T-helper 17 cell (primary cell): Measurements from ENCODE around the gene SNAP25. TPM values are rescaled to one million over a fixed set of nuclear protein-coding genes. Genes with fewer than 3 reads are reported as not detected.

Experiments
- ATAC-seq: fragments of 150-1000 bp; cut with Tn5 transposase; 2 replicates; pipeline ENCODE4 v1.10.0; 2021; ENCODE audit warnings: mild to moderate bottlenecking, moderate library complexity
- DNase-seq, 3 donors: peaks; one replicate each; pipeline versions ENCODE4 v3.0.0 to v3.0.0-alpha.2; 2020 to 2021
- H3K9me3 ChIP-seq: one replicate; pipeline ENCODE4 v1.7.0; 2013; ENCODE audit warnings: low read length, mild to moderate bottlenecking; ENCODE audit not compliant: control insufficient read depth, poor library complexity, severe bottlenecking
- H3K27ac Mint-ChIP-seq: one replicate; pipeline ENCODE4 v1.8.0; 2022; ENCODE audit warnings: mild to moderate bottlenecking, moderate library complexity, mixed read lengths
- H3K27me3 Mint-ChIP-seq: one replicate; pipeline ENCODE4 v1.8.0; 2022; ENCODE audit warnings: mixed read lengths
- H3K36me3 Mint-ChIP-seq: one replicate; pipeline ENCODE4 v1.8.0; 2022; ENCODE audit warnings: low read depth, mixed read lengths
- H3K4me1 Mint-ChIP-seq: one replicate; pipeline ENCODE4 v1.8.0; 2022; ENCODE audit warnings: mild to moderate bottlenecking, mixed read lengths
- H3K4me3 Mint-ChIP-seq: one replicate; pipeline ENCODE4 v1.8.0; 2022; ENCODE audit warnings: mild to moderate bottlenecking, moderate library complexity, mixed read lengths
- total RNA-seq, 4 donors: library from RNA in 2 of 4; stranded (reverse) in 2 of 4; gene quantifications; one replicate each; pipeline ENCODE4 v1.2.3 and lab custom pipeline; 2022 to 2026

The SNAP25 gene
- total RNA-seq, 2 donors from 2014 or later: not detected

DNA sequence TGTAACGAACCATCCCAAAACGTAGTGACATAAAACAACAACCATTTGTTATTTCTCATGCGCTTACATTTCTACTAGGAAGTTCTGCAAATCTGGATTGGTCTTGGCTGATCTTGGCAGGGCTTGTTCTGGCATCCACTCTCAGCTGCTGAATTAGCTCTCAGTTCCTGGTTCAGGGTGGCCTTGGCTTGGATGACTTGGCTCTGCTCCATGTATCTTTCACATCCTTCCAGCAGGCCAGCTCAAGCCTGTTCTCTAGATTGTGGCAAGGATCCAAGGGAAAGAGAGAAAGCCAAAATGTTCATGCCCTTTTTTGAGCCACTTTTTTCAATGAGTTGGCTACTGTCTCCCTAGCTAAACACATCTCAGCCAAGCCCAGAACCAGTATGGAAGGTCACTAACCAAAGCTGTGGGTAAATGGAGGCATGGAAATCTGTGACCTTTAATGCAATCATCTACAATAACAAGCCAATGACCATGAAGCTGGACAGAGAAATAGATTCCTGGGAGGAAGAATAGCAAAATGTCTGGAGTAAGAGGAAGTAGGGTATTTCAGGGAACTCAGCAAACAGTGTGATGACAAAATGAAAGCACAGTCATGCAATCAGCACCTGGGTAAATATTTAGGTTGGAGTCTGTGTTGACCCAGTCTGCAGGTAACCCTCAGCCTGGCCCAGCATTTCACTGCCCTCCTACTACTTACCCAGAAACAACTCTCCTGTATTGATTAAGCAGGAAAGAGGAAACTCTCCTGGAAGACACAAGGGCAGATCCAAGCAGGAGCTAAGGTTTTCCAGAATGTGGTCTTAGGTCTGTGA lies 32.7 kb upstream of the SNAP25 start:
- H3K9me3 ChIP-seq: no peaks in the 10 kb centered on the region
- Mint-ChIP-seq H3K4me3 (no peak overlapping the region), H3K4me1 (no peaks in the 10 kb centered on the region), H3K36me3 (no peaks in the 10 kb centered on the region), H3K27me3 (no peaks in the 10 kb centered on the region), H3K27ac (no peak overlapping the region)
- ATAC-seq (no peak), DNase-seq (no peak)

DNA sequence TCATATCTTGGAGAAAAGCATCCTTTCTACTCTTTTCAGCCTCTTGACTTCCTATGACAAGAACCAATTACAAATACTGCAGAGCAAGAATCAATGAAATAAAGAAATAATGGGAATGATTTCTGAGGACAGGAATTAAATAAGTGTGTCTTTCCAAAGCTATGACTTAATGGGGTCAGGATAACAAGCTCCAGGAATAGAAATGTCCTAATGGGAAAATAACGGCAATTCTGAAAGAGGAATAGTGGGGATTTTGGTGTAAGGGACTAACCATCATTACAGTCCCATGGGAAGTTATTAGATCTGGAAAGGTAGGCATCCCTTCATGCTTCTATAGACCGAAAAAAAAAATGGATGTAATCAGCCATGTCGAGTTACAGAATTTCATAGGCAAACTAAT lies 28.2 kb upstream of the SNAP25 start:
- Mint-ChIP-seq H3K27me3 (no peaks in the 10 kb centered on the region), H3K27ac (no peak overlapping the region), H3K4me1 (no peaks in the 10 kb centered on the region), H3K36me3 (no peaks in the 10 kb centered on the region), H3K4me3 (no peak overlapping the region)
- ATAC-seq: no peak
- no peak for DNase-seq
- H3K9me3 ChIP-seq: no peaks in the 10 kb centered on the region

DNA sequence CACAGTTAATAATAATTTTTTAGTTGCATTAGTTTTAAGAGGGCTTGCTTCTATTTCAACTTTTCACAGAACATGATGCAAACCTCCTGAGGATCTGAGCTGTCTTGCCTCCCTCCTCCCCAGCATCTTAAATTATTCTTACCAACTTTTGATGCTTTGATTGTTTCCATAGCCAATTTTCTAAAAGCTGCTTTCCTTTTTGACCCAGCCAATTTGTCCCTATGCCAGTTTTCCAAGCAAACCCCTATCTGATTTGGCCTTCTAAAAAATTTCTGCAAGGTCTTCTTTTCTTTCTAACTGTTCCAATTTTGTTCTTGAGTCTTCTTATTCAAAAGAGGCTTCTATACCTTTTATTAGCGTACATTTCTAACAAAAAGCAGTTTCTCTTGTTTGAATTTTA lies 26.5 kb upstream of the SNAP25 start:
- Mint-ChIP-seq H3K36me3 (no peaks in the 10 kb centered on the region), H3K27me3 (no peaks in the 10 kb centered on the region), H3K27ac (no peak overlapping the region), H3K4me3 (no peak overlapping the region), H3K4me1 (no peaks in the 10 kb centered on the region)
- DNase-seq (no peak), ATAC-seq (no peak)
- H3K9me3 ChIP-seq: no peaks in the 10 kb centered on the region

DNA sequence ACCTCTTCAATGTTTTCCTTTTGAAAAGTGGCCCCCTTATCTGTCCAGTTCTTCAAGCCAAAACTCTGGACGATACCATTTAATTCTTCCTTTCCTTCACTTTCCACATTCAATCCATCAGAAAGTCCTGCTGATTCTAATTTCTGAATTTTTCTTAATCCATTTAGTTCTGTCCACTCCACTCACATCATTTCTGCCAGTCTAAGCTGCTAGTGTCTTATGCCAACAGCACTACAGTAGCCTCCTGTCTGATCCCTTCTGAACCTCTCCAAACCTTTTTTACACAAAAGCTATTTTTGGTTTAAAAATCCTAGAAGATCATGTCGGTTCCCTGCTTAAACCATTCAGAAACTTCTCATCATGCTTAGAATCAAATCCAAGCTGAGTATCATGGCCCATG lies 24.5 kb upstream of the SNAP25 start:
- DNase-seq: no peak
- no peak for ATAC-seq

DNA sequence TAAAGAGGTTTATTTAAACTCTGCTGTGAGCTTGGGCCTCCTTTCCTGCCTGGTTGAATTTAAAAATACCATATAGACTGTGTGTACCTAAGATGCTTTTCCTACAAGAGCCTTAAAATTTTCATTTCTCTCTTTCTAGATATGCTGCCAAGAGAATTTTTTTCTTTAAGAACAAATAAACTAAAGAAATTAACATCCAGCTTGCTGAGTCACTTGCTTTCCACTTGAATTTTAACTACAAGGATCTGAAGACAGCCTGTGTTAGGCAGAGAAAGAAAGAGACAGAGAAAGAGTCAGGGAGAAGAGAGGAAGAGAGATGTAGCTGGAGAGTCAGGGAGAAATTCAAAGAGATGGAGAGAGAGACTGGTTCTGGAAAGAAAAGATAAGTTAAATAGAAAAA lies 18.3 kb upstream of the SNAP25 start:
- ATAC-seq (no peak), DNase-seq (no peak)
- H3K27ac Mint-ChIP-seq: no peak overlapping the region
- H3K27me3 Mint-ChIP-seq: no peaks in the 10 kb centered on the region
- no peak overlapping the region for H3K4me3 Mint-ChIP-seq
- H3K4me1 Mint-ChIP-seq: no peaks in the 10 kb centered on the region
- H3K9me3 ChIP-seq: peaks cover 3% of the 10 kb centered on the region
- no peaks in the 10 kb centered on the region for H3K36me3 Mint-ChIP-seq

More for the DNA sequence above, 24.5 kb upstream of the SNAP25 start:
- H3K4me3 Mint-ChIP-seq: no peak overlapping the region
- no peaks in the 10 kb centered on the region for H3K4me1 Mint-ChIP-seq
- no peaks in the 10 kb centered on the region for H3K27me3 Mint-ChIP-seq
- H3K9me3 ChIP-seq: no peaks in the 10 kb centered on the region
- no peaks in the 10 kb centered on the region for H3K36me3 Mint-ChIP-seq
- H3K27ac Mint-ChIP-seq: no peak overlapping the region

DNA sequence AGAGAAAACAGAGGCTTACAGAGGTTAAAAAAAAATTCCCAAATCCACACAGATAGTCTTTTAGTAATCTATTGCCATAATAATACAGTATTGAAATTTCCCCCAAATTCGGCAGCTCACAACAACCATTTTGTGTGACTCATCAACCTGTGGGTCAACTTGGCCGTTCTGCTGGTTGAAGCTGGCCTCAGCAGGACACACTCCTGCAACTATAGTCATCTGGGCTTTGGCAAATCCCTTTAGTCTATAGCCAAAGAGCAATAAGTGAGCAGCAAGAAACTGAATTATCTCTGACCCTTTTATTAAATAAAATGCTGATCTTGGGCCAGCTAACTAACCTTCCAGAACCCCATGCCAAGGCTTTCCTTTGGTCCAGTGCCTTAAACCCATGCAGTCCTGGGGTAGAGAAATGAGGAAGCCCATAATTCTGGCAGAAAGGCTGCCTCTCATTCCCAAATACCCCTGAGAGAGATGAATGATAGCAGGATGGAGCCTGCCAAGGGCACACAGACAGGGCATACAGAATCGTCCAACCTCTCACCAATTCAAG lies 17.2 kb upstream of the SNAP25 start:
- Mint-ChIP-seq H3K36me3 (no peaks in the 10 kb centered on the region), H3K4me1 (no peaks in the 10 kb centered on the region), H3K27me3 (no peaks in the 10 kb centered on the region), H3K4me3 (no peak overlapping the region), H3K27ac (no peak overlapping the region)
- H3K9me3 ChIP-seq: peaks cover 3% of the 10 kb centered on the region
- DNase-seq (no peak), ATAC-seq (no peak)

DNA sequence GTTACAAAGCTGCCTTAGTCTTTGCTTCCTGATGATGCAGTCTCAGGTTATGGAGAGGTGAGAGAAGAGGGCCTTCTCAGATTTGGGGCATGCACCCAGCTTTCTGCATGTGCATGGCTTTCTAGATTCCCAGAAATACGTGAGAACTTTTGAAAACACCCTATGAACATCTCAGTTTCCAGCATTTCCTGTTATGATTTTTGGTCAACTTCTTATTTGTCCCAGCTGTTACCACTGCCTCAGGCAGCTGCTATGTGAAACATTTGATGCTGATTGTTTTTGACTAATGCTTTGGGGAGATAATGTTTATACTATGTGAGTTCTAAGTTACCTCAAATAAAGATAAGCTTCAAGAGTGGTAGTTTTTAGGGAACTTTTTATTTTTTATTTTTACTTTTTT lies 9.5 kb upstream of the SNAP25 start:
- H3K27me3 Mint-ChIP-seq: peaks cover 2% of the 10 kb centered on the region
- H3K4me1 Mint-ChIP-seq: no peaks in the 10 kb centered on the region
- no peak overlapping the region for H3K27ac Mint-ChIP-seq
- no peak overlapping the region for H3K4me3 Mint-ChIP-seq
- no peaks in the 10 kb centered on the region for H3K9me3 ChIP-seq
- H3K36me3 Mint-ChIP-seq: no peaks in the 10 kb centered on the region
- DNase-seq: no peak
- ATAC-seq: no peak

DNA sequence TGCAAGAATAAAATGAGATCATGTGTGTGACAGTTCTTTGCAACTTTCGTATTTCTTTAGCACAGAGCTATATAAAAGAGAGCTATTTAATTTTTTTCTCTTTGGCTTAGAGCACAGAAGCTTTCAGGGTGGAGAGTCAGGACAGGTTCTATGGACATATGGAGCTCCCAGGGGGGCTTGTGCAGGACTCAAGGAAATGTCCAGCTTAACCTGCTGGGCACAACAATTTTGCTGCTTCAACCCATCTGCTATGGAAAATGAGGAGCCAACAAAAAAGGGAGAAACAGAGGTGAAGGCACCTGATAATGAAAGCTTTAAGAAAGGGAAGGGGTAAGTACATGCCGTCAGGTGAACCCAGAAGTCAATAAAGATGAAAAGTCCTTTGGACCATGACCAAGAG lies 5.1 kb upstream of the SNAP25 start:
- Mint-ChIP-seq H3K4me1 (no peaks in the 10 kb centered on the region), H3K27ac (no peak overlapping the region)
- no peak for ATAC-seq

DNA sequence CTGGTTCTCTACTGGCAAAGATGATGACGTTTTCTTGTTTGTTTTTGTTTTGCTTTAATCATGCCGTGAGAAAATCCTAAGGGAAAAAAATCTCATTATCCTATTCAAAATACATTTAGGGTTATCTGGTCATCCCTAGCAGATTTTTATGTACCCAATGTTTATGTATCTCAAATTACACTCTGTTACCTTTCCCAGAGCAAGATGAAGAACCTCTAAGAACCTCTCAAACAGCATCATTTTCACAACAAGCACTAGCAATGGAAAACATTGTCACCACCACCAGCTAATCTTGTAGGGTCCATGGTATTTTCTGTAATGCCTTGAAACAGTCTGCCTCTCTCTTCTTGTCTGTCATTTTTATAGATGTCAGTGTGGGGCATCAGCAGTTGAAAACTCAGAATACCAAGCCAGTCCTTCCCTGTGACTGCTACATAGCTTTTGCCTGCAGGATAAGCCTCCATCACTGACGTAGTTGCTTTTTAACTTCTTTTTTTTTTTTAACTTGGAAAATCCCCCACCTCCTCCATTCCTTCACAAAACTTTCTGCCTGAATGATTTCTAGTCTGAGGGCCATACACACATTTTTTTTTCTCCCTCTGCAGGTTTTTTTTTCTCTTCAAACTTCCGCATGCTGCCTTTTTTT lies 2.4 kb upstream of the SNAP25 start:
- Mint-ChIP-seq H3K27me3 (peaks cover 22% of the 10 kb centered on the region), H3K36me3 (no peaks in the 10 kb centered on the region), H3K4me3 (no peak overlapping the region), H3K4me1 (peaks cover 4% of the 10 kb centered on the region), H3K27ac (no peak overlapping the region)
- ATAC-seq (no peak), DNase-seq (no peak)
- H3K9me3 ChIP-seq: no peaks in the 10 kb centered on the region

More for the DNA sequence above, 5.1 kb upstream of the SNAP25 start:
- no peaks in the 10 kb centered on the region for H3K9me3 ChIP-seq
- Mint-ChIP-seq H3K4me3 (no peak overlapping the region), H3K27me3 (peaks cover 17% of the 10 kb centered on the region), H3K36me3 (no peaks in the 10 kb centered on the region)
- DNase-seq: no peak

DNA sequence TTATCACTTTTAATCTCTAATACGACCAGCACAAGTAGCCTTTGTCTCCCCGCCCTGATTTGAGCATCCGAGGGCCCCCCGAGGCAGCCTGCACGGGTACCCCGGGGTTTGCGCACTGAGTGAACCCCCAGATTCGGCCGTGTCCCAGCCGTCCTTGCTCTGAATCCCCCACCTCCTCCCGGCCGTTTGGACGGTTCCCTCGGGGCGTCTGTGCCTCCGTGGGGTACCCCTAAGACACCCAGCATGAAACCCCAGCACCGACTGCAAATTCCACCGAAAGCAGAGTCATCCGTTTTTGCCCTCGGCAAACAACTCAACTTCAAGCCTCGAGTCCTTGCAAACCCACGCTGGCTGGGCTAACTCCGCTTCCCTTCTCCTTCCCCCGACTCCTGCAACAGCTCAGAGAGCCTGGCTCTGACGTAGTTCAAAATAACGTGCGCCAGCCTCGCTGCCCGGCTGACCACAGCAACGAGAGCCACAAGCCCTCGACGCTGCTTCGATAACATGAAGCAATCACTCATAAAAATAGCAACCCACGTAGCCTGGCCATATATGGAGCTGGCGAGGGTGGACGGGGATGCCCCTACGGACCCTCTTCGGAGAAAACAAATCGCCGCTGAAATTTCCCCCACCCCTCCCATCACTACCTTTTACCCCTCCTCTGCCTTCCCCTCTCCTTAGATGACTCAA lies 764 bp upstream of the SNAP25 start:
- DNase-seq (no peak), ATAC-seq (no peak)
- no peaks in the 10 kb centered on the region for H3K9me3 ChIP-seq
- peaks cover 4% of the 10 kb centered on the region for H3K4me1 Mint-ChIP-seq
- peaks cover 29% of the 10 kb centered on the region for H3K27me3 Mint-ChIP-seq
- H3K4me3 Mint-ChIP-seq: peak overlapping the region; percentile 13
- no peaks in the 10 kb centered on the region for H3K36me3 Mint-ChIP-seq
- H3K27ac Mint-ChIP-seq: no peak overlapping the region

DNA sequence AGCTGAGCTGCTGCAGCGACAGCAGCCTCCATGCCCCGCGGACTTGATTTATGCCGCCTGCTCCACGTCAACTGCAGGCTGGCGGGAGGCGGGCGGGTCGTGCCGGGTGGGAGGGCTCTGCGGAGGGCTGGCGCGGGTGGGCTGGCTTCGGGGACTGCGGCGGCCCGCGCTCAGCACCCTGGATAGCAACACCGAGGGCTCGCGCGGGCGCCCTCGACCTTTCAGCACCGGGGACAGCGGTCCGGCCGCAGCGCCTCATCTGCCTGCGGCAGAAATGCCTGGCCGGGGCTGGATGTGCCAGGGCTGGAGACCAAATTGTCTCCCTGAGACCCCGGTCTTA lies 792 bp downstream of the SNAP25 start:
- peak; percentile 88 for ATAC-seq
- Mint-ChIP-seq H3K4me3 (peak overlapping the region; percentile 13), H3K27me3 (peaks cover 30% of the 10 kb centered on the region), H3K27ac (peak overlapping the region; percentile 42), H3K4me1 (peaks cover 4% of the 10 kb centered on the region), H3K36me3 (no peaks in the 10 kb centered on the region)
- DNase-seq: peak; percentile 40 to 65 (median 49)
- H3K9me3 ChIP-seq: no peaks in the 10 kb centered on the region

DNA sequence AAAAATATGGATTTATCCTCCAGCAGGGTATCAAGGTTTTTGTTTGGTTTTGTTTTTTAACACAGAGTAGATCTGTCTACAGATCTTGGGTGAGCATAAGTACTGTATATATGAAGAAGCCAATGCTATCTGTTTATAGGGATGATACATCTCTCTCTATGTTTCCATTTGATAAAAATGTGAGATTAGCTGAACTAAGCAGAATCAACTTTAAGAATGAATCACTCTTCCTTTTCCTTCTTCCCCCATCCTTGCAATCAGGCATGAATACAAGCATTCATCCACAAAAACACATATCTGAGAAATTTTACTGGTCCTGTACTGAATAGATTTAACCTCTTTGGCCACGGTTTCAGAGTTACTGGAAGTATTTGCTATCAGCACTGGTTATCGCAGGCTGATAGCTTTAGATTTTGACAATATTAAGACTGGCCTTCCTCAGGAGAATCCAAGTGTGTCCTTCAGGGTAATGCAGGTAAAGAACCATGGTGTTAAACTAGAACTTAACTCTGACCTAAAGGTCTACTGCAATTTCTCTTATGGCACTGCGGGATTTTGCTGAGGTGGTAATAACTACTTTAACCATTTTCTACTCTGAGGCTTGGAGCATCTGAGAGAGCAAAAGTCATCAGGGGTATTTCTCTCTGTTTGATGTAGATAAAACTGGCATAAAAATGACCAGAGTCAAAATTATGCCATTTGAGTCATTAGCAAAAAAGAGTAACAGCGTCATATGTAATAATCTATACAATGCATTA lies 1.5 kb downstream of the SNAP25 start:
- no peak overlapping the region for H3K4me3 Mint-ChIP-seq

DNA sequence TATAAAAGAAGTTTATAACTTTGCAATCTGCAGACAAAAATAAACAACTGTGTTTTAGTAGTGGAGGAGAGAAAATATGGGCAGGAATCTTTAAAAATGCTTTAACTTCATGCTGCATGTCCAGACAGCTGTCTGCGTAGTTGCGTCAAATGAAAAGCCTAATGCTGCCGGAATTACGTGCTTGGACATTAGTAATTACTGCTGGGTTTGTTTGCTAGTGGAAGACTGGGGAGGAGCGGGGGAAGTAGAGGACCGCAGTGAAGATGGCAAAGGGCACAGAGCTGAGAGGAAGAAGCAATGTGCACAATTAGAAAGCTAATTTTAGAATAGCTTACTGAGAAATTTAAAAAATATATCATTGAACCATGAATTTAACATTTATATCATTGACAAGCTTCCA lies 2.4 kb downstream of the SNAP25 start:
- Mint-ChIP-seq H3K4me3 (no peak overlapping the region), H3K4me1 (peaks cover 4% of the 10 kb centered on the region), H3K36me3 (no peaks in the 10 kb centered on the region), H3K27me3 (peaks cover 30% of the 10 kb centered on the region), H3K27ac (no peak overlapping the region)
- ATAC-seq (no peak), DNase-seq (no peak)
- H3K9me3 ChIP-seq: no peaks in the 10 kb centered on the region

More for the DNA sequence above, 1.5 kb downstream of the SNAP25 start:
- H3K27me3 Mint-ChIP-seq: peaks cover 29% of the 10 kb centered on the region
- ATAC-seq: no peak
- no peaks in the 10 kb centered on the region for H3K9me3 ChIP-seq
- no peak for DNase-seq
- no peaks in the 10 kb centered on the region for H3K36me3 Mint-ChIP-seq
- peaks cover 4% of the 10 kb centered on the region for H3K4me1 Mint-ChIP-seq
- H3K27ac Mint-ChIP-seq: no peak overlapping the region
